Measurements from ENCODE around the gene DUSP15.
"Not testable (repeated sequence)": the region's sequence is repeated elsewhere in the genome, so short reads cannot be mapped to it uniquely, and the experiment has no call there.

Gene DUSP15

DNA sequence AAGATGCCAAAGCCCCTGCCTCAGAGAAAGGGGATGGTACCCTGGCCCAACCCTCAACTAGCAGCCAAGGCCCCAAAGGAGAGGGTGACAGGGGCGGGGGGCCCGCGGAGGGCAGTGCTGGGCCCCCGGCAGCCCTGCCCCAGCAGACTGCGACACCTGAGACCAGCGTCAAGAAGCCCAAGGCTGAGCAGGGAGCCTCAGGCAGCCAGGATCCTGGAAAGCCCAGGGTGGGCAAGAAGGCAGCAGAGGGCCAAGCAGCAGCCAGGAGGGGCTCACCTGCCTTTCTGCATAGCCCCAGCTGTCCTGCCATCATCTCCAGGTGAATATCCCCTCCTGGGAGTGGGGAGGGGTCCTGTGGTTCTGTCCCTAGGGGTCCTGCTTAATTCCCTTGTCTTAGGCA is 50.1 kb downstream of the DUSP15 start:
- no peak for DNase-seq

DNA sequence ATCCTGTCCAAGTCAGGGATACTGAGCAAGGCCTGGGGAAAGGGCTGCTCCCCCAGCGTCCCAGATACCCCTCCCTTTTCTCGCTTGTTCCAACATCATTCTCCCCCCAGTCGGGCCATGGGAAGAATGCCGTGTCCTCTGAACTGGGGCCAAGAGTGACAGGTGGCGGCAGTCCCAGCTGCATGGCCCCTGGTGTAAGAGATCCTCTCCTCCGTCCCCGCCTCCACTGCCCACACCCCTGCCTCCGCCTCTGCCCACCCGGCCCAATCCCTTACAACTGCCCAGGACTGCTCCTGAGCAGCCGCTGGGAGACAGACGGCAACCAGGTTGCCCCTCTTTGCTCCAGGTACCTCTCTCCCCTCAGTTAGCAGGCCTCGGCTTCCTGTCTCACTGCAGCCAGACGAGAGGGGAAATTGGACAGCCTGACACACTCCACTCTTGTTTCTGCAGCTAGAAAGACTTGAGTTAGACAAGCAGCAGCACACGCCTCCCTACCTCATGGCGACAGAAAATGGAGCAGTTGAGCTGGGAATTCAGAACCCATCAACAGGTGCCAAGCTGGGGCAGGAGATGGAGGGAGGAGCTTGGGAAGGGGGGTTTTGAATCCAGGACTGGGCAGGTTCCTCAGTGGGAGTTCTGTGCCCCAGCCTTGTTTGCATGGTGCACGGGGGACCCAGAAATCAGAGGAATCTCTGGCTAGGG is 51.1 kb downstream of the DUSP15 start, which contains the start of gene MYLK2:
Gene MYLK2 (plus strand): TSS at position 274 of the 702 bp plus-strand sequence. CDS start 225 bp downstream, at position 499.
- no peak for DNase-seq

DNA sequence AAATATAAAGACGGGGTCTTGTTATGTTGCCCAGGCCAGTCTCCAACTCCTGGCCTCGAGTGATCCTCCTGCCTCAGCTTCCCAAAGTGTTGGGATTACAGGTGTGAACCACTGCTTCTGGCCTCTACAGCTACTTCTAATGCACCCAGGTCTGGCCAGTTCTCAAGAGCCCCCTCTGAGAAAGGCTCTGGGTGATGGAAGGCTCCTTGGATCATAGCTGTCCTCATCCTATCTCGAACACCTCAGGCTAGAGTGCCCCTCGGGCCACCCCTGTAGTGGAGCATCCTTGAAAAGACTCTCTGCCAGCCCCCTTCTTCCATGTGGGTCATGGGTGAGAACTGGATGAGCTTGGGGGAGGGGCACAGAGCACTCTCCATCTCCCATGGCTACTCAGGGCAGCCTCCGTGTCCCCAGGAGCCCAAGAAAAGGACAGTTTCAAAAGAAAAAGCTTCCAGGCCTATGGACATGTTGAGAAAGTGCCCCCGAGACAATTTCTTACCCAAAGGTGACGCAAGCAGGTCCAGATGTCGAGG is 51.9 kb downstream of the DUSP15 start:
- DNase-seq: no peak

DNA sequence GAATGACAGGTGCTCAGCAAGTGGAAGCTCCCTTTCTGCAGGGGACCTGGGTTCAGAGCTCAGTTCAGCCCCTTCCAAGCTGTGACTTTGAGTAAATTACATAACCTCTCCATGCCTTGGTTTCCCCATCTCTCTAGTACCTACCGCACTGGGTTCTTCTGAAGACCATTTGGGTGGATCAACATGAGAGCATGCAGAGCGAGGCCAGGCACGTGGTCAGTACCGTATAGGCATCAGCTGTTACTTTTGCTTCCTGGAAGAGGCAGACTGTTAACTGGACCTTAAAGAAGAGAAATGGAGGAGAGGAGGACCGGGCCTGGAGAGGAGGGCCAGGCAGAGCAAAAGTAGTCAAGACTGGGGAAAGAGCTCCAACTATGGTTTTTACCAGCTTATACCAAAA is 52.9 kb downstream of the DUSP15 start:
- no peak for DNase-seq

DNA sequence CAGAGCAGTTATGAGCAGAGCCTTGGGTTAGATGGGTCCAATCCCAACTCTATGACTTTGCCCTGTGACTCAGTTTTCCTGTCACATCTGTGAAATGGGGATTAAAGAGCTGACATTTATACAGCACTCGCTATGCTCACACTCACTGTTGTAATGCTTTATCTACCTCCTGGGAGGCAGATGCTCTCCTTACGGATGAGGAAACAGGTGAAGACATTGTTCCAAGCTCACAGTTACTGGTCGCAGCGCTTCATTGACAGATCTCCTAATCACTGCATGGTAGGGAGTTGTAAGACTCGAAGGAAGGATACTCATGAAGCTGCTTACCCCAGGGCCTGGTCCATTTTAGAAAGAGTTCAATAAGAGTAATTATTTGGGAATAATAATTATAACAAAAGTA is 54.1 kb downstream of the DUSP15 start:
- DNase-seq: no peak

DNA sequence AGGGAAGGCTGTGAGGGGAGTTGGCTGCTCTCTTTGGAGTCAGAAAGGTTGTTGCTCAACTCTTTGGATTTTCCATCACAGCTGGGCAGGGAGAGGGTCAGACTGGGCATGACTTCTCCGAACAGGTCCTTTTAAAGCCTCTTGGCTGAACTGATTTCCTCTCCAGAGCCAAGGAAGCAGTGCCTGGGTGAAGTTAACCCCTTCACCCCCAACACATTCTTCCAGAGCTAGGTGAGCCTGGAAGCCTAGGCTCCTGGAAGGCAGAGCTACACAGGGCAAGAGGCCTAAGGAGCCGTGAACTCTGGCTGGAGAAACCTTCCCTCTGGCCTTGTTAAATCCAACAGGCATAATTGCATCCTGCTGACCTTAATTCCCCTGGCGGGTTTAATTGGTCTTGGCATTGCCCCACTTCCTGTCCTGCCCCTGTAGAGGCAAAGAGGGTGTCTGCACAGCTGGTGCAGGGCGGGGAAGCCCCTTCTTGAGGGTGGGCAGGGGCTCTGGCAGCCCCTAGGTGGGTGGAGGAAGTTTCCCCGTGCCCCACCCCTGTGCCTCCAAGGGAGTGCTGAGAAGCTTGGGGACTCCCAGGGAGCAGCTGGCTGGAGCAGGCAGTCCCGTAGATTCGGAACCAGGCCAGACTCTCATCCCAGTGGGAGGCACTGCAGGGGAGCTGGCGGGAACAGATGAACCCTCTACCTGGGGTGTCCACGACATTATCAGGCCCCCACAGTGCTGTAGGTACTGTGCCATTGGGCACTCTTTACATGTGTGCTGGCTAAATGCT is 54.7 kb downstream of the DUSP15 start:
- no peak for DNase-seq

DNA sequence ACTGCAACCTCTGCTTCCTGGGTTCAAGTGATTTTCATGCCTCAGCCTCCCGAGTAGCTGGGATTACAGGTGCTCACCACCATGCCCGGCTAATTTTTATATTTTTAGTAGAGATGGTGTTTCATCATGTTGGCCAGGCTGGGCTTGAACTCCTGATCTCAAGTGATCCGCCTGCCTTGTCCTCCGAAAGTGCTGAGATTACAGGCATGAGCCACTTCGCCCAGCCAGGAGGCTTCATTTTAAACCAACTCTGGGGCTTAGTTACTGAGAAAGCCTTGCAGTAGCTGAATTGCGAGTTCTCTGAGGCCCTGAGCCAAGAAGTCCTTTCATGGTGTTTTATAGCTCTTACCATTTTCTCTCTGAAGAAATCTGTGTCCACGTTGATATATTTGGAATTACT is 56.2 kb downstream of the DUSP15 start:
- not testable (repeated sequence) for DNase-seq

DNA sequence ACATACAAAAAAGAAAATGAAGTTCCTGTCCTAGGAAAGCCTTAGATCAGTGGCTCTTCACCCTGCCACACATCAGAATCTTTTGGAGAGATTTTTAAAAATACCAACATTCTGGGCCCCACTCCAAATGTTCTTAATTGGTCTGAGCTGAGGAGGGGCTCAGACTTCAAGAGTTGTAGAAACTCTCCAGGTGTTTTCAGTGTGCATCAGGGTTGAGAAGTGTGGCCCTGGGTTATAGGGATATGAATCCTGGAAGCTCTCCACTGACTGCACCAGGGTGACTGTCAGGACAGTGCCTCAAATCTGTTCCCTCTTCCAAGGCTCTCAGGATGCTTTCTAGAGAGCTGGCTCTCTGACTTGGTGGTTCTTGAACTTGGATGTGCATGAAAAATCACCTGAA is 56.7 kb downstream of the DUSP15 start:
- DNase-seq: no peak

DNA sequence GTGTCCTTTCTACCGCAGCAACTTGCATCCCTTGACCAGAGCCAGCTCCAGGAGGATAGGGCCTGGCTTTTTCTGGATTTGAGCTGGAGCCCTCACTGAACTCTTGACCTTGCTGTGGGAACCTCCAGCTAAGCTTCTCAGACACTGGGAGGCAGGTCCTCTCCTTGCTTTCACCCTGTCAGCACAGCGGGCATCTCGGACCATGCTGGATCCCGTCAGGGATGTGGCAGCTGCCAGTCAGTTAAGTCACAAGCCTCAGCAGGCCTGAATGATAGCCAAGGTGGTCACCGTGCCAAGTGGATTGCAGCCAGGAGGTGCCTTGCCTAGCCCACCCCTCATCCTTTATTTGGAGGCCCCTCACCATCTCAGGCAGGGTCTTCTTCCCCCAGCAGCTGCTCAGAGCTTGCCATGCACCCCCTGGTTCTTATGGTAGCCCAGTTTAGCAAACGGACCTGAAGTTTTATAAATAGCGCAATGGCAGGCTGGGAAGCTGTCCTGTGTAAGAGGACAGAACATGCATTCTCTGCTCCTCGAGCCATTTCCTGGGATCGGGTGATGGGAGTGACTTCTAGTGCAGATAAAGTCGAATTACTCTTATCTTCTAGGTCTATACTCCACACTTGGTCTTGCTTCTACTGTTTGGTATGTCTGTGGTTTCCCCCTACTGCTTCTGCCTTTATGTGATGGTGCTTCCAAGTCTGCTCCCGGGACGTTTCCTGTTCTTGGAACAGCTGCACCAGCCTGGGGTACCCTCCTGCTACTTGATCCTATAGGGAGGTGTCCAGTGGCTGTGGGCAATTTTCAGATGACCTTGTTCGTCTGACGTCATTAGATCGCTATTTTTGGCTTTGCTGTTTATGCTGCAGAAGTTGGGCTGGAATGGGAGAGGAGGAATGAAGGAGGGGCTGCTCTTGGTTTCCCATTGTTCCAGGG is 58.3 kb downstream of the DUSP15 start:
- DNase-seq: peak; percentile 37

DNA sequence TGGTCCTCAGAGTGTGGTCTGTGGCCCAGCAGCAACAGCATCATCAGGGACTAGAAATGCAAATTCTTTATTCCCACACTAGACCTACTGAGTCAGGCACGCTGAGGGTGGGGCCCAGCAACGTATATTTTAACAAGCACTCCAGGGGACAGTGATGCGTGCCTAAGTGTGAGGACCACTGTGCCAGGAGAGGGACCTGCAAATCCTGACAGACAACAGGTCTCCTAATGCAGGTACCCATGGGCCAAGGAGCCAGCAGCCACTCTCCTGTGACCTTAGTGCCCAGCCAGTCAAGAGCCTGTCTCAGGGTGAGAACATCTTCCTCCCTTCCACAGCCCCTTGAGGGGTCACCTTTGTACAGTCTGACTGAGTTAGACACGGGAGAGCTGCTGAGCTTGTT is 59.1 kb downstream of the DUSP15 start:
- no peak for DNase-seq
